ENCODE results near the gene ARHGAP25. TPM values are rescaled to one million over a fixed set of nuclear protein-coding genes. Genes with fewer than 3 reads are reported as not detected.

Gene ARHGAP25
- total and polyA plus RNA-seq, 11 donors = 2.6 to 27.9 (median 4.8) TPM

GRCh38 chr2:68716604-68717304 lies 17.9 kb upstream of the ARHGAP25 start:
- ATAC-seq (no peak), DNase-seq (no peak)
- H3K36me3 ChIP-seq = peaks cover 0 to 4% (median 0%) of the 10 kb centered on the region in 9 donors
- no peak for TF ChIP-seq CTCF (IDR thresholded peaks at IDR 0.05)
- TF ChIP-seq POLR2A (IDR thresholded peaks at IDR 0.05) = no peak
- H3K27ac ChIP-seq = no peak overlapping the region
- H3K4me3 ChIP-seq = no peak overlapping the region
- intact Hi-C loops (cut with DNase I) = loop anchor here (2.0 to 10.0 kb wide), 5 partner anchors 229 to 254 kb away; partner anchors contain the start of genes APLF (in 5 of the 10) and FBXO48 (in 5 of the 10)
- WGBS, 4 donors = 86 to 90% (median 88%) methylated on average over 8 of the region's 8 CpGs
- peaks cover 0 to 46% (median 0%) of the 10 kb centered on the region in 12 donors for H3K4me1 ChIP-seq
- peaks cover 0 to 6% (median 0%) of the 10 kb centered on the region in 9 donors for H3K27me3 ChIP-seq
- H3K9me3 ChIP-seq = no peaks in the 10 kb centered on the region

- no peak for TF ChIP-seq POLR2A (IDR thresholded peaks at IDR 0.05)
- no peak for TF ChIP-seq CTCF (IDR thresholded peaks at IDR 0.05)
Observed at GRCh38 chr2:68717305-68717661, 17.3 kb upstream of the ARHGAP25 start.

GRCh38 chr2:68719912-68720311 lies 14.7 kb upstream of the ARHGAP25 start:
- H3K36me3 ChIP-seq = peaks cover 0 to 4% (median 0%) of the 10 kb centered on the region in 9 donors
- WGBS, 4 donors = 92 to 95% (median 93%) methylated on average over 4 of the region's 4 CpGs
- H3K4me3 ChIP-seq = no peak overlapping the region
- ATAC-seq (no peak), DNase-seq (no peak)
- TF ChIP-seq POLR2A (IDR thresholded peaks at IDR 0.05) (no peak), CTCF (IDR thresholded peaks at IDR 0.05) (no peak)
- peaks cover 0 to 56% (median 0%) of the 10 kb centered on the region in 12 donors for H3K4me1 ChIP-seq
- intact Hi-C loops (cut with DNase I) = loop anchor here in 9 of 10 donors (5.0 to 10.0 kb wide), 4 partner anchors 233 to 258 kb away; partner anchors contain the start of genes APLF (in 5 of the 9) and FBXO48 (in 5 of the 9)
- peak overlapping the region in 1 of 12 donors; percentile 35 for H3K27ac ChIP-seq
- H3K9me3 ChIP-seq = no peaks in the 10 kb centered on the region
- H3K27me3 ChIP-seq = peaks cover 0 to 11% (median 0%) of the 10 kb centered on the region in 9 donors

More at GRCh38 chr2:68717305-68717661, 17.3 kb upstream of the ARHGAP25 start:
- Histone ChIP-seq H3K9me3 (no peaks in the 10 kb centered on the region), H3K4me1 (peaks cover 0 to 52% (median 0%) of the 10 kb centered on the region in 12 donors), H3K4me3 (no peak overlapping the region), H3K27ac (peak overlapping the region in 1 of 12 donors; percentile 11), H3K36me3 (peaks cover 0 to 4% (median 0%) of the 10 kb centered on the region in 9 donors), H3K27me3 (peaks cover 0 to 6% (median 0%) of the 10 kb centered on the region in 9 donors)
- intact Hi-C loops (cut with DNase I) = loop anchor here (2.0 to 10.0 kb wide), 5 partner anchors 230 to 255 kb away; partner anchors contain the start of genes APLF (in 5 of the 10) and FBXO48 (in 5 of the 10)
- ATAC-seq (no peak), DNase-seq (no peak)
- WGBS, 4 donors = 59 to 68% (median 63%) methylated on average over 3 of the region's 3 CpGs

GRCh38 chr2:68720665-68721064 lies 13.9 kb upstream of the ARHGAP25 start:
- Histone ChIP-seq H3K4me3 (no peak overlapping the region), H3K9me3 (no peaks in the 10 kb centered on the region), H3K27ac (peak overlapping the region in 1 of 12 donors; percentile 27), H3K36me3 (peaks cover 0 to 4% (median 0%) of the 10 kb centered on the region in 9 donors), H3K4me1 (peaks cover 0 to 49% (median 0%) of the 10 kb centered on the region in 12 donors), H3K27me3 (peaks cover 0 to 6% (median 0%) of the 10 kb centered on the region in 9 donors)
- DNase-seq = no peak
- TF ChIP-seq CTCF (IDR thresholded peaks at IDR 0.05) = no peak
- no peak for TF ChIP-seq POLR2A (IDR thresholded peaks at IDR 0.05)
- intact Hi-C loops (cut with DNase I) = no loop called here
- 74 to 86% (median 84%) methylated on average over 3 of the region's 3 CpGs for WGBS, 4 donors
- no peak for ATAC-seq

Measured in heart left ventricle (tissue), 16 donors.